Measurements from ENCODE around the gene NAP1L4. TPM values are rescaled to one million over a fixed set of nuclear protein-coding genes. Genes with fewer than 3 reads are reported as not detected.

NAP1L4 gene, protein sequence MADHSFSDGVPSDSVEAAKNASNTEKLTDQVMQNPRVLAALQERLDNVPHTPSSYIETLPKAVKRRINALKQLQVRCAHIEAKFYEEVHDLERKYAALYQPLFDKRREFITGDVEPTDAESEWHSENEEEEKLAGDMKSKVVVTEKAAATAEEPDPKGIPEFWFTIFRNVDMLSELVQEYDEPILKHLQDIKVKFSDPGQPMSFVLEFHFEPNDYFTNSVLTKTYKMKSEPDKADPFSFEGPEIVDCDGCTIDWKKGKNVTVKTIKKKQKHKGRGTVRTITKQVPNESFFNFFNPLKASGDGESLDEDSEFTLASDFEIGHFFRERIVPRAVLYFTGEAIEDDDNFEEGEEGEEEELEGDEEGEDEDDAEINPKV
- total RNA-seq, result 100 to 1,000 TPM; 198 to 206 TPM
- 171 TPM for polyA plus RNA-seq (2013, experiment 1 of 2)
- 165 TPM for polyA plus RNA-seq (2013, experiment 2 of 2)
- long read RNA-seq, experiment 1, partial matches to known transcripts, result 35 of 79 reads
- long read RNA-seq, experiment 1, other reads (novel, unspliced or antisense), result 37 of 79 reads
- long read RNA-seq, experiment 2, transcript NAP1L4-201 (16 exons, 2,511 nt), result minor isoform, 110 of 411 reads
- long read RNA-seq, experiment 2, transcript NAP1L4-222 (15 exons, 2,479 nt), result major isoform, 151 of 411 reads
- long read RNA-seq, experiment 2, partial matches to known transcripts, result 44 of 411 reads
- long read RNA-seq, experiment 2, other reads (novel, unspliced or antisense), result 104 of 411 reads
- long read RNA-seq, experiment 3, transcript NAP1L4-201 (16 exons, 2,511 nt), result minor isoform, 265 of 1,214 reads
- long read RNA-seq, experiment 3, transcript NAP1L4-222 (15 exons, 2,479 nt), result major isoform, 564 of 1,214 reads
- long read RNA-seq, experiment 3, transcript NAP1L4-212 (16 exons, 1,941 nt), result minor isoform, 34 of 1,214 reads
- long read RNA-seq, experiment 3, partial matches to known transcripts, result 50 of 1,214 reads
- long read RNA-seq, experiment 3, other reads (novel, unspliced or antisense), result 301 of 1,214 reads
- long read RNA-seq, experiment 4, transcript NAP1L4-222 (15 exons, 2,479 nt), result major isoform, 8 of 41 reads
- long read RNA-seq, experiment 4, transcript NAP1L4-201 (16 exons, 2,511 nt), result minor isoform, 5 of 41 reads
- long read RNA-seq, experiment 4, partial matches to known transcripts, result 9 of 41 reads
- long read RNA-seq, experiment 4, other reads (novel, unspliced or antisense), result 18 of 41 reads

DNA sequence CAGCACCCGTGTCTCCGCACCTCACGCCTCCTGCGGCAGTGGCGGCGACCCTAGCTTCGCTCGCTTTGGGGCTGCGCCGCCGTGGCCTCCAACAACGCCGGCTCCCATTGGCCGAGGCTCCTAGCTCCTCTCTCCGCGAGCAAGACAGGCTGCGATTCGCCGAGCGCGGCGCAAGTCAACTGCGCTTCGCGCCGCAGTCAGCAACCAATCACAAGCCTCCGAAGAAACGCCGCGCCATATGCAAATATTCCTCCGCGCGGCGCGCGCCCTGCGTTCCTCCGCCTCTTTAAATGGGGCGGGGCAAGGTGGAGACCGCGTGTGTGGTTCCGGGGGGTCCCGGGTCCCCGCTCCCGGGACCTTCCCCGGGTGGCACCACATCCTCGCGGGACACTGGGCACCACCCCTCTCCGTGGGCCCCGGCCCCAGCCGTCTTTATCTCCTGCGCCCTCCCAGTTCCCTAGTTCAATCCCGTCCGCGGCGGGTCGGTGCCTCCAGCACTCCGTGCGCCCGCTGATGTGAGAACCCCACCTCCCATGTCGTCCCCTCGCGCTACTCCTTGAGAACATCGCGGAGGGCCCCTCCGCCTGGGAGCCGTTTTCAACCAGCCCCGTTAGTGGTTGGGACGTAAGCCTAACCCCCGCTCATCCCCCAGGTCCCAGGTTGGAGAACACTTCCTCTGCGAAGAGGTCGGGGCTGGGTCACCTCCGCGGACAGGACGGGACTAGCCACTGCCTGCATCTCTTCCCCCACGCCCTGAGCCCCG, at the start of gene NAP1L4:
TSS of gene NAP1L4 (minus strand) at position 96 of the 763 bp plus-strand sequence. CDS start 13,109 bp downstream, outside the sequence.
- H3K9me3 ChIP-seq (ENCODE audit: control insufficient read depth, low read length), result no peaks in the 10 kb centered on the region

DNA sequence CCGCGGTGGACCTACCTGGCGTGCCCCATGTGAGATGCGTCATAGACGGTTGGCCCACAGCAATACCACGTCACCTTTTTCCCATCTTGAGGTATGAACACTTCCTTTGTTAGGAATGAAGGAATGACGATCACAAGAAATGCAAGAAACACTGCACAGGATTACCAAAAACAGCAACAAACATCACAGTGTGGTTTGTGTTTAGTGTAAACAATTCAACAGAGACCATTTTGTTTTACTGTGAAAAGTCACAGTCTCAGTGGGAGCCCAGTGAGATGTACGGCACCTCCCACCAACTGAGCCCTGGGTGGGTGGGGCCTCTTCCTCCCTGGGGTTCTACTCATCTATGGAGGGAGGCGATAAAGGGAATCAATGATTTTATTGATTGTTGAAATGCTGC, 48.8 kb upstream of the NAP1L4 start:
- Histone ChIP-seq H3K9me3 (ENCODE audit: control insufficient read depth, low read length) (no peaks in the 10 kb centered on the region), H3K36me3 (ENCODE audit: control insufficient read depth, insufficient read depth, low read length) (peaks cover 67% of the 10 kb centered on the region), H3K27ac (ENCODE audit: low read depth, low read length) (no peak overlapping the region), H3K4me3 (ENCODE audit: low read length) (no peak overlapping the region), H3K9ac (ENCODE audit: extremely low read depth, low read length, poor library complexity, severe bottlenecking) (no peak overlapping the region), H3K4me1 (ENCODE audit: control insufficient read depth, insufficient read depth, low read length) (no peaks in the 10 kb centered on the region), H3K27me3 (ENCODE audit: control insufficient read depth, insufficient read depth, low read length, poor library complexity, severe bottlenecking) (no peaks in the 10 kb centered on the region)
- peaks cover 59% of the 10 kb centered on the region for H3K36me3 Mint-ChIP-seq (ENCODE audit: low read depth)
- H3K4me1 Mint-ChIP-seq, result no peaks in the 10 kb centered on the region
- no peak overlapping the region for H3K4me3 Mint-ChIP-seq
- no peak overlapping the region for H3K27ac Mint-ChIP-seq
- no peak for DNase-seq
- 94 to 99% methylated on average over 6 to 8 of the region's 9 CpGs for WGBS, 2 experiments (ENCODE audit: insufficient coverage in 1 of 2, insufficient read length in 1 of 2)
- TF ChIP-seq, protein P1, sequence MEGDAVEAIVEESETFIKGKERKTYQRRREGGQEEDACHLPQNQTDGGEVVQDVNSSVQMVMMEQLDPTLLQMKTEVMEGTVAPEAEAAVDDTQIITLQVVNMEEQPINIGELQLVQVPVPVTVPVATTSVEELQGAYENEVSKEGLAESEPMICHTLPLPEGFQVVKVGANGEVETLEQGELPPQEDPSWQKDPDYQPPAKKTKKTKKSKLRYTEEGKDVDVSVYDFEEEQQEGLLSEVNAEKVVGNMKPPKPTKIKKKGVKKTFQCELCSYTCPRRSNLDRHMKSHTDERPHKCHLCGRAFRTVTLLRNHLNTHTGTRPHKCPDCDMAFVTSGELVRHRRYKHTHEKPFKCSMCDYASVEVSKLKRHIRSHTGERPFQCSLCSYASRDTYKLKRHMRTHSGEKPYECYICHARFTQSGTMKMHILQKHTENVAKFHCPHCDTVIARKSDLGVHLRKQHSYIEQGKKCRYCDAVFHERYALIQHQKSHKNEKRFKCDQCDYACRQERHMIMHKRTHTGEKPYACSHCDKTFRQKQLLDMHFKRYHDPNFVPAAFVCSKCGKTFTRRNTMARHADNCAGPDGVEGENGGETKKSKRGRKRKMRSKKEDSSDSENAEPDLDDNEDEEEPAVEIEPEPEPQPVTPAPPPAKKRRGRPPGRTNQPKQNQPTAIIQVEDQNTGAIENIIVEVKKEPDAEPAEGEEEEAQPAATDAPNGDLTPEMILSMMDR (conservative IDR thresholded peaks at IDR 0.05), result no peak
- H3K9me3 Mint-ChIP-seq, result no peaks in the 10 kb centered on the region
- no peaks in the 10 kb centered on the region for H3K27me3 Mint-ChIP-seq (ENCODE audit: insufficient read depth)

More for the DNA sequence above, at the start of gene NAP1L4:
- peak; percentile 98 for DNase-seq
- Histone ChIP-seq H3K9ac (ENCODE audit: extremely low read depth, low read length, poor library complexity, severe bottlenecking) (peak within 1 kb of the TSS; percentile 87), H3K27ac (ENCODE audit: low read depth, low read length) (peak within 1 kb of the TSS; percentile 88), H3K36me3 (ENCODE audit: control insufficient read depth, insufficient read depth, low read length) (peaks cover 6% of the 10 kb centered on the region), H3K27me3 (ENCODE audit: control insufficient read depth, insufficient read depth, low read length, poor library complexity, severe bottlenecking) (no peaks in the 10 kb centered on the region), H3K4me3 (ENCODE audit: low read length) (peak within 1 kb of the TSS; percentile 96), H3K4me1 (ENCODE audit: control insufficient read depth, insufficient read depth, low read length) (peaks cover 3% of the 10 kb centered on the region)
- peaks cover 9% of the 10 kb centered on the region for H3K36me3 Mint-ChIP-seq (ENCODE audit: low read depth)
- peak within 1 kb of the TSS; percentile 99 for H3K4me3 Mint-ChIP-seq
- peak within 1 kb of the TSS; percentile 97 for H3K27ac Mint-ChIP-seq
- H3K9me3 Mint-ChIP-seq, result no peaks in the 10 kb centered on the region
- peaks cover 25% of the 10 kb centered on the region for H3K4me1 Mint-ChIP-seq
- 0 to 1% methylated on average over 22 to 77 of the region's 77 CpGs for WGBS, 2 experiments (ENCODE audit: insufficient coverage in 1 of 2, insufficient read length in 1 of 2)
- TF ChIP-seq, protein P1 (conservative IDR thresholded peaks at IDR 0.05), result no peak
- H3K27me3 Mint-ChIP-seq (ENCODE audit: insufficient read depth), result no peaks in the 10 kb centered on the region
